ENCODE measurements around the gene ZNF148.
"Not testable (repeated sequence)": the region's sequence is repeated elsewhere in the genome, so short reads cannot be mapped to it uniquely, and the experiment has no call there.

ZNF148 gene

DNA sequence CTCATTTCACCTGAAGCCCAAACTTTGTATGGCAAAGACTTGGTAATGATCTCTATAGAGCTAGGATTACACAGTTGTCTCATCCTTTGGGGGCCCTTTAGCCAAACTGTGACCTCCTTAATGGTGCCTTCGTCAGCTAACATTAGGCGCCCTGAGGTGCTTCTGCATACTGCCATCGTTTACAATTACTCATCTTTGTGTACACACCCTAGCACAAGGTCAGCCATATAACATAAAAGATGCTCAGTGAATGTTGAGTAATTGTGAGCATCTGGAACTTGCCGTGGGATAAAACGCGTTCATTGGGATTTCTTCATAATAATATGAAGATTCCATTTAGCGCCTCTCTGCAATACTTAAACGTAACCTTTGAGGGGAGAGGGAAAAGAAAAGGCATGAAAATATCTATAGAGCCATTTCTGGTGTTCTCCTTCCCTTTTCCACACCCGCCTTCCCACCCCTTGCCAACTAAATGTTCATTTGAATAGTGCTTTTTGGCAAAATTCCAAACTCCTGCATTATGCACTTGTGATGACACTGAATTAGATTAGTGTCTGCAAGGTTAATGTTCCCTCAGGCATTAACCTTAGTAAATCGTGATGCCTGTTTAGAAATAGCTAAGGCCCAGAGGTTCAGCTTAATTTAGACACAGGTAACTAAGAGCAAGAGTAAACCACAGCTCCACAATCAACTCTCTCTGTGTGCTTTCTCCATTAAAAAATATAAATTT, 990 bp upstream of the ZNF148 start:
- no peak for DNase-seq (ENCODE audit: low read depth in 1 of 2, low spot score in 1 of 2)

DNA sequence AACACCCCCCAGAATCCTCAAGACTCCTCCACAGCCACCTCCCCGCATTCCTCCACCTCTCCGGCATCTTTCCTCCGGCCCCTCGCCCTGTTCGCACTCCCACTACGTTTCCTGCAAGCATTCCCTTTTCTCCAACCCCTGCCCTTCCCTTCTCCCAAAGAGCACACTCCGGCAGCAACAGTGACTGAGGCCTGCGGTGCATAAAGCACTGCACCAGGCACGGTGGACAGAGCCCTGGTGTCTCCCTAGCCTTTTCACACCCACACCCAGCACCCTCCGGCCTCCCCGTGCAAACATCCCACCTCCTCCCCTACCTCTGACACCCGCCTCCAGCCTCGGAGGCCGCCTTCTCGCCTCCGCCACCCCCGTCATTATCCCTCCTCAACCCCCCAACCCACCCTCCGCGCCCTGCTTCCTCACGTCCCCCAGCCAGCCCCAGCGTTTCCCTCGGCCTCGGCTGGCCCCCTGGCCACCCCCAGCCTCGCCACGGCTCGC, 577 bp downstream of the ZNF148 start:
- DNase-seq (ENCODE audit: low read depth in 1 of 2, low spot score in 1 of 2): no peak

DNA sequence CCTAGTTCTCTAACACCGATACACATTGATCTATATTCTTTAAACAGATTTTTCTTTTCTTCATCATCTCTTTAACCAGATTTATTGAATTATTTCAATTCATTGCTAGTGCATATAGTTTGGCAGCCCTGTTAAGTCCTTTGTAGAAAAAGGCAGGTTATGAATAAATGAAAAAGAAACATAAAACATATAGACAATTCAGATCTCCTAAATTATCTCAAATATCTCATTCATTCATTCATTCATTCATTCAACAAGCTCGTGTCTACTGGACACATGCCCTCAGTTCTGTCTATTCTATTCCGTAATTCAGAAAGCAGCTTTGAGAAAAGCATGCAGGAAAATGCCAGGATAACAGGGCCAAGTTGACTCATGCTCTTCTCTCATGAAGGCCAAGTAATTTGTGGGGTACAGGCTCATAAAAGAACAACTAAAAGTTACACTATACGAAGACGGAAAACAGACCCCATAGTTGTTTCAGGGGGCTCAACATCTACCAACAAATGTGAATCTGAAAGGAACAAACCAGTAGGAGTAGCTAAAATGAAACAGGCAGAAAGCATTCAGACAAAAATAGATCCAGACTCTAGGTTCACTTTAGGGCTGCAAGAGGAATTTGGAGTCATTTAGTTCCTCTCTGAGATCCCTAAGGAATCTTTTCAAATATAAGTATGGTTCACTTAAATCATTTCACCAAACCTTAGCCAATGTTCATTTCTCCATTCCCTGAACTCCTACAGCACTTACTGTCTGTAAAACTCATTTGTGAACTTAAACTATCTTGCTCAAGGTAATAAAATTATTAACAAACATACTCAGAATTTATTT, 7.5 kb downstream of the ZNF148 start:
- no peak for DNase-seq (ENCODE audit: low read depth in 1 of 2, low spot score in 1 of 2)

DNA sequence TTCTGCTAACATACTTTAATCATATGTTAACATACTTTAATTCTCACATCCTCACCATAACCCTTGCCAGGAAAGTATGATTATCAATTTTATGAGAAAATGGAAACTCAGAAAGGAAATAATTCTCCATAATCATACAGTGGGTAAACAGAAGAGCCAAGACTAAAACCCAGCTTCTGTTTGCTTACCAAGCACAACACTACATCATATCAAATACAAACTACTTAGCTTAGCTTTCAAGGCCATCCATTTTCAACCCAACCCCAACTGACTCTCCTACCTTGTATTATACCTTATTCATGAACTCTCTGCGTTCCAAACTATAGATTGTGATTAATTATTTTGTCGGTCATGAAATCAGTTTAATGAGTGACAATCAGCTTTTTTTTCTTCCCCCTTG, 9.0 kb downstream of the ZNF148 start:
- no peak for DNase-seq (ENCODE audit: low read depth in 1 of 2, low spot score in 1 of 2)

DNA sequence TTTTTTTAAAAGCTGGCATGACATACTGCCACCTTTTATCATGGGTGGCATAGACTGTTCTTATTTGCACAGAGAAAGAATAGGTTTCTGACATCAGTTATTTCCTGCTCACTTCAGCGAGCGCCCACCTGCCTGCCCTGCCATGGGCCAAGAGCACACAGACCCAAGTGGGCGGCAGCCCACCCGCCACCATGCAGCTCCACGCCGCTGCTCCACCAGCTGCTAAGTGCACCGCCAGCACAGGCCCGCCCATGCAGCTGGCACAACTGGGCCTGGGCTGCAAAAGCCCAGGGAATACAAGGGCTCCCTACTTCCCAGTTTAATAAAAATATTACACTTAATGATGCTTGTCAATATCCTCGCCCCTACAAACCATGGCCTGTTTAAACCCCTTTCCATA, 15.4 kb downstream of the ZNF148 start:
- no peak for DNase-seq (ENCODE audit: low read depth in 1 of 2, low spot score in 1 of 2)

DNA sequence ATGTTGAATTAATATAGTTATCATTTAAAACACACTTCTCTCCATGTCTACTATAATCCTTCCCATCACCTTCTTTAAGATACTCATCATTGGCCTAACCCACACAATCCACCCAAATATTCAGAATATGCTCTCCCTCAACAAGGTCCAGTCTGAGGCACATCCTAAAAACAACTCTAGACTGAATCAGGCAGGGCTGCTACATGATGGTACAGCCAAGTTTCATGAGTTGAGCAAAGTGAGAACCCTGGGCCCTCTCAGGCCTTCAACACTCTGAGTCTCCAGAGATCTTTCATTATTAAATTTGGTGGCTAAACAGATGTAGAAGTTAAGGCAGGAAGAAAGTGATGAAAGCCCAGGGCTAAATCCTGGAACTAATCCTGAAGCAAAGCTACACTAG, 16.2 kb downstream of the ZNF148 start:
- no peak for DNase-seq (ENCODE audit: low read depth in 1 of 2, low spot score in 1 of 2)

DNA sequence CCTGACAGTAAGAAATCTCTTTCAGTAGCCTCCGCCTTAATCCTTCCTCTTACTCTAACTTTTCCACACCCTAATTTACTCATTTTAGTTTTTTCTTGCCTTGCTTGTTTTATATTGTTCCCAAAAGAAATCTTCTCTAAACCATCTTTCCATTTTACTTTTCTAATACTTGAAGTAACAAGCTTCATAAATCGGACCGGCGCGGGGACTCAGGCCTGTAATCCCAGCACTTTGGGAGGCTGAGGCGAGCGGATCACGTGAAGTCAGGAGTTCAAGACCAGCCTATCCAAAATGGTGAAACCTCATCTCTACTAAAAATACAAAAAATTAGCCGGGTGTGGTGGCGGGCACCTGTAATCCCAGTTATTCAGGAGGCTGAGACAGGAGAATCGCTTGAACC, 17.3 kb downstream of the ZNF148 start:
- no peak for DNase-seq (ENCODE audit: low read depth in 1 of 2, low spot score in 1 of 2)

DNA sequence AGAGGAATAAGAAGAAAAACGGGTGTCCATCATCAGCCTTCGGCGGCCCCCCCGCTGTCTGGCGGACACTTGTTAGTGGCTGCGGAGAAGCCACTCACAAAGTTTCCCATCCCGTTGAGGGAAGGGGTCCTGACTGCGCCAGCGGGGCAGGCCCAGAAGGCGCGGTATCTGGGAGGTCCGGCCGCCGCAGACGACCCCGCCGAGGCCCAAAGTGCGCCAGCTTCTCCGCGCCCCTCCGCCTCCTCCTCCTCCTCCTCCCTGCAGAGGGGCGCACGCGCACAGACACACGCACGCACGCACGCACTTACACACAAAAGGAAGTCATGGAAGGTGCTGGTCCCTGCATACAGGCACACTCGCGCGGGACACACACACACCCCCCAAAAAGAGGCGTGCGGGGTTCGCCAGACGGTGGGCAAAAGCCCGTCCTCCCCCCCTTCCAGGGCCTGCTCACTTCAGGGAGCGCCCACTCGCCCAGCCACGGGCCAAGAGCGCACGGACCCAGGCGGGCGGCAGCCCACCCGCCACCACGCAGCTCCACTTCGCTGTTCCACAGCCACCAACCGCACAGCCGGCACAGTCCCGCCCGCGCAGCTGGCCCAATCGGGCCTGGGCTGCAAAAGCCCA, 18.0 kb downstream of the ZNF148 start:
- peak; percentile 6 to 45 for DNase-seq (ENCODE audit: low read depth in 1 of 2, low spot score in 1 of 2)

DNA sequence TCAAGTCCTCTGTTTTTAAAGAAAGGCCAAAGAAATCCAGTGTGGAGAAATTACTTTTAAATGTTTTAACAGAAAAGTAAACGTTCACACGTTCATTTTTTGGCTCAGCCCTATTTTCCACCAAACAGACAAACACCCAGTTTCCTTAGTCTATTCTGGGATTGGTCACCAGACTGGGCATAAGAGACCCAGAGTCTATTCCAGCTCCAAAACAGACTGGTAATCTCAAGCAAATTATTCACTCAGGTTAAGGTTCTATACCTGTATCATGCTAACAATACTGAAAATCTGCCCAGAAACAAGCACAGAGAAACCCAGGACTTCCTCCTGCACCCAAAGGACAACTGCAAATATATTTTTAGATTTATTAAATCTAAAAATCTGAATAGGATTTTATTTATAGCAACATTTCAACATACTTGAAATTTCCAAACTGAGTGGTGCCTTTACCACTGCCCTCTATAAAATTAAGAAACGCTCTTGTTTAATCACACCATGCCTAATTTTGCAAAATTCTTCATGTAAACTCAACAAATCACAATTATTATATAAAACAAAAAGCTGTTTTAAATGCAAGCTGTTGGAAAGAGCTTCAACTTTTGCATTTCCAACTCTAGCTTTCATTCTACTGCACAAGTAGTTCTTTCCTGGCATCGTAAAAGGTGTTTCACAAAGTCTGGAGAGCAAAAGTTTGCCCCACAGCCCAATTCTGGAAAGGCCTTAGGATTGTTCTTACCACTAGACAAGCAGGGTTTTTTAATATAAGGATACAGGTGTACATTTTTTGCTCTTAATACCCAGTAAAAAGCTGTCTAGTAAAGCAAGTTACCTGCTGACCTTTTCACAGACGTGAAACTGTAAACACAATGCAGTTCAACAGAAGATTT, 18.7 kb downstream of the ZNF148 start:
- DNase-seq (ENCODE audit: low read depth in 1 of 2, low spot score in 1 of 2): no peak

DNA sequence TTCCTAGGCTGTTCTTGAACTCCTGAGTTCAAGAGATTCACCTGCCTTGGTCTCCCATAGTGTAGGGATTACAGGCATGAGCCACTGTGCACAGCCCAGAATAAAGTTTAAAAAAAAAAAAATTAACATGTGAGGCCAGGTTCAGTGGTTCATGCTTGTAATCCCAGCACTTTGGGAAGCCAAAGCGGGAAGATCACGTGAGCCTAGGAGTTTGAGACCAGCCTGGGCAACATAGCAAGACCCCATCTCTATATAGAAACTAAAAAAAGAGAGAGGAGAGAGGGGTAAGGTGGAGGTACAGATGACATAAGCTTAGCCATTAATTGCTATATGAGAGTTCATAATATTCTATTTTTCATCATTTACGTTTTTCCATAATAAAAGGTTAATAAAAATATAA, 21.5 kb downstream of the ZNF148 start:
- no peak for DNase-seq (ENCODE audit: low read depth in 1 of 2, low spot score in 1 of 2)

DNA sequence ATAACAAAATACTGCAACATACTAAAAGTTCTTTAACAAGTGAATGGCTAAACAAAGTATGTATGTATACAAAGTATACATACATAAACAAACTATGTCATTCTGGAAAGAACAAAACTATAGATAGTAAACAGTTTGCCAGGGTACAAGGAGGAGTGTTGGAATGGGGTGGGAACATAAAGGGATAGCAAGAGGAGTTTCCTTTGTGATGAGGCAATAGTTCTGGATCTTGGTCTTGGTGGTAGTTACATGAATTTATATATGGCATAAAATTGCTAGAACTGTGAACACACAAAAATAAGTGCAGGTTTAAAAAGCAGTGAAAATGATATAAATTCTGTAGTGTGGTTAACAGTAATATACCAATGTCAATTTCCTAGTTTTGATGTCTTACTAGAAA, 22.0 kb downstream of the ZNF148 start:
- DNase-seq (ENCODE audit: low read depth in 1 of 2, low spot score in 1 of 2): no peak

DNA sequence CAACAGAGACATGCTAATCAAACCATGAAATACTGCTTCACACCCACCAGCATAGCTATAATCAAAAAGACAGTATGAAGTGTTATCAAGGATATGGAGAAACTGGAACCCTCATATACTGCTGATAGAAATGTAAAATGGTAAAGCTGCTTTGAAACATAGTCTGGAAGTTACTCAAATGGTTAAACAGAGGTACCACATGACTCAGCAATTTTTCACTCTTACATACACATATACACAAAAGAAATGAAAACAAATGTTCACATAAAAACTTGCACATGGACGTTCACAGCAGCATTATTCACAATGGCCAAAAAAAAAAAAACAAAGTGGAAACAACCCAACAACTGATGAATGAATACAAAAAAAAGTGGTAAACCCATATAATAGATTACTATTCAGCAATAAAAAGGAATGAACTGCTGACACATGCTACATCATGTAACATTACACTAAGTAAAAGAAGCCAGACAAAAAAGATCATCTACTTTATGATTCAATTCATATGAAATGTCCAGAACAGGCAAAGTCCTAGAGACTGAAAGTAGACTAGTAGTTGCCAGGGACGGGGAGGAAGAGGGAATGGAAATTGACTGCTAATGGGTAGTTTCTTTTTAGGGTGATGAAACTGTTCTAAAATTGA, 23.2 kb downstream of the ZNF148 start:
- DNase-seq (ENCODE audit: low read depth in 1 of 2, low spot score in 1 of 2): no peak

DNA sequence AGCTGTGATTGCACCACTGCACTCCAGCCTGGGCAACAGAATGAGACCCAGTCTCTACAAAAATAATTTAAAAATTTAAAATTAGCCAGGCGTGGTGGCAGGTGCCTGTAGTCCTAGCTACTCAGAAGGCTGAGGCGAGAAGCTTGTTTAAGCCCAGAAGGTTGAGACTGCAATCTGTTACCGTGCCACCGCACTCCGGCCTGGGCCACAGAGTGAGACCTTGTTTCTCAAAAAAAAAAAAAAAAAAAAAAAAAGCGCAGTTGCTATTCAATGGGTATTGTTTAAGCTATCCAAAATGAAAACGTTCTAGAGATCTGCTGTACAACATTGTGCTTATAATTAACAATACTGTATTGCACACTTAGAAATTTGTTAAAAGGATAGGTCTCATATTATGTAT, 24.0 kb downstream of the ZNF148 start:
- DNase-seq (ENCODE audit: low read depth in 1 of 2, low spot score in 1 of 2): no peak

DNA sequence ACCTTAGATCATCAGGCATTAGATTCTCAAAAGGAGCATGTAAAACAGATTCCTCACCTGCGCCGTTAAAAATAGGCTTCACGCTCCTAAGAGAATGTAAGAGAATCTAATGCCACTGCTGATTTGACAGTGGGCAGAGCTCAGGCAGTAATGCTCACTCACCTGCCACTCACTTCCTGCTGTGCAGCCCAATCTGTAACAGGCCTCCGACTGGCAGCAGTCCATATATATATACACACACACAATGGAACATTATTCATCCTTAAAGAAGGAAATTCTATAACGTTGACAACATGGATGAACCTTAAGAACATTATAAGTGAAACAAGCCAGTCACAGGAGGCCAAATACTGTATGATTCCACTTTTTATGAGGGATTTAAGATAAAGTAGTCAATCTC, 24.5 kb downstream of the ZNF148 start:
- no peak for DNase-seq (ENCODE audit: low read depth in 1 of 2, low spot score in 1 of 2)

DNA sequence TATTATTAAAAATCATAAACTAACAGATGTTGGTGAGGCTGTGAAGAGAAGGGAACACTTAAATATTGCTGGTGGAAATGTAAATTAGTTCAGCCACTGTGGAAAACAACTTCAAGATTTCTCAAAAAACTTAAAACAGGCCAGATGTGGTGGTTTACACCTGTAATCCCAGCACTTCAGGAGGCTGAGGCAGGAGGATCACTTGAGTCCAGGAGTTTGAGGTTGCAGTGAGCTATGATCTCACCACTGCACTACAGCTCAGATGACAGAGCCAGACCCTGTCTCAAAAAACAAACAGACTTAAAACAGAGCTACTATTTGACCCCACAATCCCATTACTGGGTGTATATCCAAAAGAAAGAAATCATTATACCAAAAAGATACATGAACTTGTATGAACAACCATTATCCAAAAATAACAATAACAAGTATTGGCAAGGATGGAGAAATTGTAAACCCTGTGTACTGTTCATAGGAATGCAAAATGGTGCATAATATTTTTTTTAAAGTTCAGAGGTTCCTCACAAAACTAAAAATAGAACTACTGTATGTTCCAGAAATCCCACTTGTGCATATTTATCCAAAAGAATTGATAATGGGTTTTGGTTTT, 25.5 kb downstream of the ZNF148 start:
- no peak for DNase-seq (ENCODE audit: low read depth in 1 of 2, low spot score in 1 of 2)

DNA sequence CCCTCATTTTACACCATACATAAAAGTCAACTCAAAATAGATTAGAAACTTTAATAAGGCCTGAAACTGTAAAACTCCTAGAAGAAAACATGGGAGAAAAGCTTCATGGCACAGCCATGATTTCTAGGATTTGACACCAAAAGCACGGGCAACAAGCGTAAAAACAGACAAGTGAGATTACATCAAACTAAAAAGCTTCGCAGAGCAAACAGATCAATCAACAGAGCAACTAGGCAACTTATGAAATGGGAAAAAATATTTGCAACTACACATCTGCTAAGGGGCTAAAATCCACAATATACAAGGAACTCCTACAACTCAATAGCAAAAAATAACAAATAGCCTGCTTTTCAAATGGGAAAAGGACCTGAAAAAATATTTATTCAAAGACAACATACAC, 26.1 kb downstream of the ZNF148 start:
- DNase-seq (ENCODE audit: low read depth in 1 of 2, low spot score in 1 of 2): no peak

DNA sequence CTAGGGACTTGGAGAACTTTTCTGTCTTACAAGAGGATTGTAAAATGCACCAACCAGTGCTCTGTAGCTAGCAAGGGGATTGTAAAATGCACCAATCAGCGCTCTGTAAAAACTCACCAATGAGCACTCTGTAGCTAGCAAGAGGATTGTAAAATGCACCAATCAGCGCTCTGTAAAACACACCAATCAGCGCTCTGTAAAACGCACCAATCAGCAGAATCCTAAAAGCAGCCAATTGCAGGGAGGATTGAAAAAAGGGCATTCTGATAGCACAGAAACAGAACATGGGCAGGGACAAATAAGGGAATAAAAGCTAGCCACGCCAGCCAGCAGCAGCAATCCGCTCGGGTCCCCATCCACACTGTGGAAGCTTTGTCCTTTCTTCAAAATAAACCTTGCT, 31.8 kb downstream of the ZNF148 start:
- not testable (repeated sequence) for DNase-seq (ENCODE audit: low read depth in 1 of 2, low spot score in 1 of 2)

DNA sequence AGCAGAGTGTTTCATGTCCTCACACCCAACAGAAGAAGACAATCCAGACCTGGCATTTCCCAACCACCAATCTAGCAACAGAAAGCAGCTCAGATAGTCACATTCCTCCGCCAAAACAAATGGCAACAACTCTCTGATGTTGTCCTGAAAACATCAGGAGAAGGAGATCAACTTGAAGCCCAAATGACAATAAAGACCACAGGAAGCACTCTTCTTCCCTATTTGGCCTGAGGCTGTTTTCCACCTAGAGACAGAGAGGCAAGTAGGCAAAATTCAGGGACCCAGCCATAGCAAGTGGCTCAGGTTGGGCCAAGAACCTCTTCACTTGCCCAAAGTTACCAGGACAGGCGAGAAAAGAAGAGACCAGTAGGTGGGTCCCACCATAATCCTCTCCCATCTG, 35.0 kb downstream of the ZNF148 start:
- no peak for DNase-seq (ENCODE audit: low read depth in 1 of 2, low spot score in 1 of 2)

DNA sequence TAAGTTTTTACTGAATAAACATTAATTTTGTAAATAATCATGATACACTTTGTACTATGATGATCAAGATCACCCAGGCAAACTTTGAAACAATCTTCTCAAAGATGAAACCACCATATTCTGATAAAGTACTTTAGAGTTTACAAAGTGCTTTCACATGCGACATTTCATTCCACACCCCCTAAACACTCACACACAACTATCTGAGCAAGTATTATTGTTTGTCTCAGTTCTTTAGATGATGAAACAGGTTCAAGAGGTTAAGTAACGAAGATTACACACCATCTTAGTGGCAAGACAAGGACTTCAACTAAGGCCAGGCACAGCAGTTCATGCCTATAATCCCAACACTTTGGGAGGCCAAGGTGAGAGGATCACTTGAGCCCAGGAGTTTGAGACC, 37.6 kb downstream of the ZNF148 start:
- no peak for DNase-seq (ENCODE audit: low read depth in 1 of 2, low spot score in 1 of 2)

Measured in stimulated activated CD4-positive, alpha-beta T cell treated with anti-CD3 and anti-CD28 coated beads, Interleukin-15, amount 100 ng/mL, for 1 hour (primary cell).